Natural killer cell (primary cell): ENCODE results near the gene DIPK1A. TPM values are rescaled to one million over a fixed set of nuclear protein-coding genes. Genes with fewer than 3 reads are reported as not detected.
A peak's percentile ranks its signal among the peaks of the same experiment; 100 is the strongest.

Experiments
- ATAC-seq, 3 donors: fragments of 150-1000 bp in 2 of 3; fragments of 200-7000 bp in 1 of 3; cut with Tn5 transposase; 1 replicate in 1 of 3; 2 replicates in 2 of 3; pipeline ENCODE4 v1.10.0; 2021; ENCODE audit warnings: mild to moderate bottlenecking in 2 of 3, moderate library complexity in 2 of 3
- DNase-seq, 2 donors: peaks; one replicate each; pipeline versions ENCODE4 v3.0.0 to v3.0.0-alpha.2; 2013 to 2021; ENCODE audit warnings: mixed read lengths in 1 of 2
- H3K27ac ChIP-seq: one replicate; pipeline ENCODE4 v1.5.1; 2013; ENCODE audit warnings: mild to moderate bottlenecking, low read length
- H3K27me3 ChIP-seq: one replicate; pipeline ENCODE4 v1.6.1; 2013; ENCODE audit warnings: low read length; ENCODE audit not compliant: control insufficient read depth, insufficient read depth
- H3K36me3 ChIP-seq: one replicate; pipeline ENCODE4 v1.6.1; 2013; ENCODE audit warnings: low read length; ENCODE audit not compliant: control insufficient read depth, insufficient read depth
- H3K4me1 ChIP-seq: one replicate; pipeline ENCODE4 v1.6.1; 2013; ENCODE audit warnings: low read length; ENCODE audit not compliant: control insufficient read depth, insufficient read depth
- H3K4me3 ChIP-seq: one replicate; pipeline ENCODE4 v1.5.1; 2013; ENCODE audit warnings: low read length
- H3K9me3 ChIP-seq: one replicate; pipeline ENCODE4 v1.6.1; 2013; ENCODE audit warnings: low read length; ENCODE audit not compliant: control insufficient read depth, insufficient read depth
- H3K27ac Mint-ChIP-seq, 2 donors: one replicate each; pipeline ENCODE4 v1.8.0; 2022; ENCODE audit warnings: mild to moderate bottlenecking in 2 of 2, mixed read lengths in 2 of 2, moderate library complexity in 1 of 2
- H3K27me3 Mint-ChIP-seq, 2 donors: one replicate each; pipeline ENCODE4 v1.8.0; 2022; ENCODE audit warnings: low read depth in 2 of 2, mixed read lengths in 2 of 2
- H3K36me3 Mint-ChIP-seq: one replicate; pipeline ENCODE4 v1.8.0; 2022; ENCODE audit warnings: mixed read lengths
- H3K4me1 Mint-ChIP-seq, 2 donors: one replicate each; pipeline ENCODE4 v1.8.0; 2022; ENCODE audit warnings: mixed read lengths in 2 of 2
- H3K4me3 Mint-ChIP-seq: one replicate; pipeline ENCODE4 v1.8.0; 2022; ENCODE audit warnings: mild to moderate bottlenecking, moderate library complexity, mixed read lengths
- H3K9me3 Mint-ChIP-seq, 2 donors: one replicate each; pipeline ENCODE4 v1.8.0; 2022; ENCODE audit warnings: mixed read lengths in 2 of 2
- WGBS: methylation state at CpG from one replicate; pipeline ENCODE4 v1.1.7; 2013; ENCODE audit warnings: missing lambda C conversion rate; ENCODE audit not compliant: insufficient coverage; 5-methylcytosine and 5-hydroxymethylcytosine counted together
- intact Hi-C: fragments of 100-400 bp; cut with micrococcal nuclease; formaldehyde crosslinking; loops from one replicate; pipeline ENCODE4 v1.14.2; 2022
- total RNA-seq, 4 donors: library from RNA; stranded (reverse); fragments of 120-200 nt in 1 of 4; gene quantifications; one replicate each; pipeline versions ENCODE4 v1.2.3 to v1.2.4, GENCODE V29; 2013 to 2022
- TF ChIP-seq, protein P1 (sequence below): fragments of 200-600 bp; IDR thresholded peaks from one replicate; pipeline ENCODE4 v1.8.0; 2022; ENCODE audit warnings: antibody characterized with exemption

The DIPK1A gene
- total RNA-seq, 3 donors from 2014 or later (not counting 1 experiment from before 2014, with no cell fraction given), result 7.0 to 11.3 (median 11.2) TPM

DNA sequence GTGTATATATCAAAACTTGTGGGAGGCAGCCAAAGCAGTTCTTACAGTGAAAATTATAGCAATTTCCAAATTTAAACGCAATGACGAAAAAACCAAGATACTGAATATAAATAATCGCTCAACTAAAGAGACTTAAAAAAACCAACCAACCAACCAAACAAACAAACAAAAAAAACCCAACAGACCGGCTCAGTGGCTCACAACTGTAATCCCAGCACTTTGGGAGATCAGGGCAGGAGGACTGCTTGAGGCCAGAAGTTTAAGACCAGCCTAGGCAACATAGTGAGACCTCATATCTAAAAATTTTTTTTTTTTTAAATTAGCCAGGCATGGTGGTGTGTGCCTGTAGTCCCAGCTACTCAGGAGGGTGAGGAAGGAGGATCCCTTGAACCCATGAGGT is 106.0 kb downstream of the DIPK1A start:
- H3K27me3 Mint-ChIP-seq, result no peaks in the 10 kb centered on the region
- WGBS, result 99% methylated on average over 4 of the region's 4 CpGs
- TF ChIP-seq, protein P1, sequence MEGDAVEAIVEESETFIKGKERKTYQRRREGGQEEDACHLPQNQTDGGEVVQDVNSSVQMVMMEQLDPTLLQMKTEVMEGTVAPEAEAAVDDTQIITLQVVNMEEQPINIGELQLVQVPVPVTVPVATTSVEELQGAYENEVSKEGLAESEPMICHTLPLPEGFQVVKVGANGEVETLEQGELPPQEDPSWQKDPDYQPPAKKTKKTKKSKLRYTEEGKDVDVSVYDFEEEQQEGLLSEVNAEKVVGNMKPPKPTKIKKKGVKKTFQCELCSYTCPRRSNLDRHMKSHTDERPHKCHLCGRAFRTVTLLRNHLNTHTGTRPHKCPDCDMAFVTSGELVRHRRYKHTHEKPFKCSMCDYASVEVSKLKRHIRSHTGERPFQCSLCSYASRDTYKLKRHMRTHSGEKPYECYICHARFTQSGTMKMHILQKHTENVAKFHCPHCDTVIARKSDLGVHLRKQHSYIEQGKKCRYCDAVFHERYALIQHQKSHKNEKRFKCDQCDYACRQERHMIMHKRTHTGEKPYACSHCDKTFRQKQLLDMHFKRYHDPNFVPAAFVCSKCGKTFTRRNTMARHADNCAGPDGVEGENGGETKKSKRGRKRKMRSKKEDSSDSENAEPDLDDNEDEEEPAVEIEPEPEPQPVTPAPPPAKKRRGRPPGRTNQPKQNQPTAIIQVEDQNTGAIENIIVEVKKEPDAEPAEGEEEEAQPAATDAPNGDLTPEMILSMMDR, result no peak
- no peaks in the 10 kb centered on the region for H3K9me3 Mint-ChIP-seq
- ATAC-seq, result no peak
- no peaks in the 10 kb centered on the region for H3K9me3 ChIP-seq
- no peaks in the 10 kb centered on the region for H3K36me3 ChIP-seq
- H3K4me1 ChIP-seq, result no peaks in the 10 kb centered on the region
- peaks cover 15 to 20% of the 10 kb centered on the region in 2 donors for H3K4me1 Mint-ChIP-seq
- no peak overlapping the region for H3K27ac Mint-ChIP-seq
- H3K4me3 Mint-ChIP-seq, result no peak overlapping the region
- H3K4me3 ChIP-seq, result no peak overlapping the region
- peaks cover 12% of the 10 kb centered on the region for H3K36me3 Mint-ChIP-seq
- no peaks in the 10 kb centered on the region for H3K27me3 ChIP-seq
- no peak for DNase-seq
- no peak overlapping the region for H3K27ac ChIP-seq
- intact Hi-C loops, result no loop called here

DNA sequence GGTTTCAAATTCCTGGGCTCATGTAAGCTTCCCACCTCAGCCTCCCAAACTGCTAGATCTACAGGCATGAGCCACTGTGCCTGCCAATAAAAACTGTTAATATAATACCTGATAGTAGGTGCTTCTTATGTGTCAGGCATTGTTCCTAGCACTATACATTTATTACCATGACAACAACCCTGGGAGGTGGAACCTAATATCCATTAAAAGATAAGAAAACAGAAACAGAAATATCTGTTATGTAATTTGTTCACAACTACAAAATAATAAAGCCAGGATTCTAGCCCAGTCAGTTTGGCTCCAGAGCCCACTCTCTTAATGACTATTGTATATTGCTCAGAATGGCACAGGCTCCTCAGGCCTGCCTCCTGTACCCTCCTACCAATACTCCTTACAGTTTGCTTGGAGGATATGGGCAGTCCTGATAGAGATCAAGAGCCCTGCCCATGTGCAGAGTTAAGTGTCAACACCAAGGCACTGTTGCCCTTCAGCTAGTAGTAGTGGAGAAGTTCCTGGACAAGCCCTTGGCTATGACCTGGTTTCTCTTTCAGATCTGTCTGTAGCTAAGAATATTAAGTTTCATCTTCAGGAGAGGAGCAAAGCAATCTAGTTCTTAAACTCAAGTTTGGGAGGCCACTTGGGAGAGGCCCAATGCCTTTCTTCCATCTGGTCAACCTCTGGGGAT is 107.0 kb downstream of the DIPK1A start:
- Histone ChIP-seq H3K27me3 (no peaks in the 10 kb centered on the region), H3K9me3 (no peaks in the 10 kb centered on the region), H3K27ac (no peak overlapping the region), H3K36me3 (peaks cover 7% of the 10 kb centered on the region), H3K4me1 (no peaks in the 10 kb centered on the region), H3K4me3 (no peak overlapping the region)
- Mint-ChIP-seq H3K27ac (peak overlapping the region; percentile 39 to 63), H3K27me3 (no peaks in the 10 kb centered on the region), H3K9me3 (no peaks in the 10 kb centered on the region), H3K36me3 (peaks cover 12% of the 10 kb centered on the region), H3K4me1 (peaks cover 12 to 17% of the 10 kb centered on the region in 2 donors), H3K4me3 (no peak overlapping the region)
- intact Hi-C loops, result no loop called here
- TF ChIP-seq, protein P1, result no peak
- ATAC-seq, result peak in 2 of 3 donors; percentile 33 to 37
- no peak for DNase-seq

DNA sequence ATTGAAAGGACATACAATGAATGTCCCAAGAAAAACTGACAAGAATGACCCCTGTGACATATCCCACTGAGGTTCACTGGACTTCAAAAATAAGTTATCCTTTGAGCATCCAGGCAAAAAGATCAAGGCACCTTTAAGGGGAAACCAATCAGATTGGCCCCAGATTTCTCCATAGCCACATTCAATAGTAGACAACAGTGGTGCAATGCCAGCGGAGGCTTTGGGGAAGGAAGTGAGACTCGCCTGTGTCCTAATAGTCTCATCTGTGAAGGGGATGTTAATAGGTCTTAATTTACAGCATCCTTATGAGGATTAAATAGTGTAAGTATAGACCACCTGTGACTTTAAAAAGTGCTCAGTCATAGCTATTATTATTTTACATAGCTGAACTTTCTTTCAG is 108.0 kb downstream of the DIPK1A start:
- peak overlapping the region in 1 of 2 donors; percentile 18 for H3K27ac Mint-ChIP-seq
- no peak overlapping the region for H3K27ac ChIP-seq
- no peaks in the 10 kb centered on the region for H3K9me3 ChIP-seq
- H3K27me3 ChIP-seq, result no peaks in the 10 kb centered on the region
- no peak overlapping the region for H3K4me3 Mint-ChIP-seq
- peaks cover 12% of the 10 kb centered on the region for H3K36me3 Mint-ChIP-seq
- H3K4me1 Mint-ChIP-seq, result peaks cover 10% of the 10 kb centered on the region in 2 donors
- TF ChIP-seq, protein P1, result no peak
- intact Hi-C loops, result no loop called here
- H3K4me1 ChIP-seq, result no peaks in the 10 kb centered on the region
- H3K36me3 ChIP-seq, result peaks cover 8% of the 10 kb centered on the region
- ATAC-seq (no peak), DNase-seq (no peak)
- H3K27me3 Mint-ChIP-seq, result no peaks in the 10 kb centered on the region
- WGBS, result 63% methylated on average over 2 of the region's 2 CpGs
- H3K9me3 Mint-ChIP-seq, result no peaks in the 10 kb centered on the region
- no peak overlapping the region for H3K4me3 ChIP-seq

DNA sequence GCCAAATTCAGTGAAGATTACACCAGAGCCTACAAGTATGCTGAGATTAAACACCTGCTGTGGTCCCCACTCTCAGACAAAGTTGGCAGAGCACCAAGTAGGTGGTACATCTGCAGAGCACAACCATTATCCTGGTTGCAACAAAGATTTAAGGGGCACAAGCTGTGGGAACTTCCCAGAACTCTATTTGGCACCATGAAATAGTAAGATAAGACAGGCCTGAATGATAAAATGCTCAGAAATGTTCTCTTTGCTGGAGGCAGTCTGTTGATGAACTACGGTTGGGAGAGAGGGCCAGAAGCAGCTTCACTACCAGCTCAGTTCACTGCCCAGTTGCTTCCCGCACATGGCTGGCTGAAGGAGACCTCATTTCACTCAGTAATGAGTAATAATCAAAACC is 109.5 kb downstream of the DIPK1A start:
- no peaks in the 10 kb centered on the region for H3K27me3 ChIP-seq
- peaks cover 11% of the 10 kb centered on the region for H3K36me3 ChIP-seq
- H3K27ac ChIP-seq, result no peak overlapping the region
- Mint-ChIP-seq H3K4me1 (peaks cover 10% of the 10 kb centered on the region in 2 donors), H3K27me3 (no peaks in the 10 kb centered on the region), H3K36me3 (peaks cover 12% of the 10 kb centered on the region), H3K4me3 (no peak overlapping the region), H3K27ac (no peak overlapping the region), H3K9me3 (no peaks in the 10 kb centered on the region)
- TF ChIP-seq, protein P1, result no peak
- H3K9me3 ChIP-seq, result no peaks in the 10 kb centered on the region
- ATAC-seq (no peak), DNase-seq (no peak)
- intact Hi-C loops, result no loop called here
- H3K4me3 ChIP-seq, result no peak overlapping the region
- WGBS, result 100% methylated on average over 2 of the region's 2 CpGs
- H3K4me1 ChIP-seq, result no peaks in the 10 kb centered on the region
